Immature natural killer cell (primary cell): ENCODE measurements around the gene TMEM218. TPM values are rescaled to one million over a fixed set of nuclear protein-coding genes. Genes with fewer than 3 reads are reported as not detected.

ENCODE experiments used
- DNase-seq, 3 donors: peaks; one replicate each; pipeline ENCODE4 v3.0.0; 2022; ENCODE audit warnings: mixed read lengths in 1 of 3
- H3K27ac Mint-ChIP-seq, 6 donors: one replicate each; pipeline ENCODE4 v1.8.0; 2020; ENCODE audit warnings: mixed read lengths in 6 of 6, mild to moderate bottlenecking in 5 of 6, inconsistent platforms in 4 of 6, moderate library complexity in 3 of 6
- H3K27me3 Mint-ChIP-seq, 3 donors: one replicate each; pipeline ENCODE4 v1.8.0; 2020 to 2021; ENCODE audit warnings: low read depth in 3 of 3, mild to moderate bottlenecking in 3 of 3, mixed read lengths in 3 of 3, moderate library complexity in 3 of 3, inconsistent platforms in 1 of 3
- H3K36me3 Mint-ChIP-seq, 3 donors: one replicate each; pipeline ENCODE4 v1.8.0; 2020; ENCODE audit warnings: mixed read lengths in 3 of 3, inconsistent platforms in 2 of 3, mild to moderate bottlenecking in 2 of 3
- H3K4me1 Mint-ChIP-seq, 2 donors: one replicate each; pipeline ENCODE4 v1.8.0; 2020; ENCODE audit warnings: inconsistent platforms in 2 of 2, mild to moderate bottlenecking in 2 of 2, mixed read lengths in 2 of 2, moderate library complexity in 1 of 2
- H3K4me3 Mint-ChIP-seq, 5 donors: one replicate each; pipeline ENCODE4 v1.8.0; 2020; ENCODE audit warnings: mild to moderate bottlenecking in 5 of 5, mixed read lengths in 5 of 5, inconsistent platforms in 3 of 5, moderate library complexity in 3 of 5
- H3K9me3 Mint-ChIP-seq, 6 donors: one replicate each; pipeline ENCODE4 v1.8.0; 2020; ENCODE audit warnings: mild to moderate bottlenecking in 6 of 6, mixed read lengths in 6 of 6, inconsistent platforms in 4 of 6, moderate library complexity in 3 of 6
- polyA plus RNA-seq, 3 donors: library from polyadenylated mRNA; unstranded; fragments of 300-500 nt; fragmentation: Illumina TruSeq; gene quantifications; one replicate each; pipeline ENCODE4 v1.2.3, GENCODE V29; 2021

The TMEM218 gene
- polyA plus RNA-seq, 3 donors from 2014 or later, result 39.9 to 54.9 (median 46.6) TPM

- Mint-ChIP-seq H3K4me1 (peaks cover 0 to 2% of the 10 kb centered on the region in 2 donors), H3K27me3 (peaks cover 2 to 18% (median 2%) of the 10 kb centered on the region in 3 donors), H3K36me3 (peaks cover 0 to 4% (median 0%) of the 10 kb centered on the region in 3 donors), H3K9me3 (no peaks in the 10 kb centered on the region), H3K27ac (no peak overlapping the region), H3K4me3 (no peak overlapping the region)
- no peak for DNase-seq
Observed at GRCh38 chr11:125117429-125117828, 6.0 kb upstream of the TMEM218 start.

GRCh38 chr11:125114518-125114917 lies 3.1 kb upstream of the TMEM218 start:
- Mint-ChIP-seq H3K4me3 (no peak overlapping the region), H3K27ac (no peak overlapping the region), H3K36me3 (peaks cover 0 to 8% (median 0%) of the 10 kb centered on the region in 3 donors), H3K9me3 (no peaks in the 10 kb centered on the region), H3K4me1 (peaks cover 19 to 31% of the 10 kb centered on the region in 2 donors), H3K27me3 (peaks cover 5 to 21% (median 8%) of the 10 kb centered on the region in 3 donors)
- no peak for DNase-seq

GRCh38 chr11:125112208-125112604 lies 780 bp upstream of the TMEM218 start:
- peak overlapping the region; percentile 96 to 99 (median 96) for H3K4me3 Mint-ChIP-seq
- no peaks in the 10 kb centered on the region for H3K9me3 Mint-ChIP-seq
- peaks cover 0 to 8% (median 0%) of the 10 kb centered on the region in 3 donors for H3K36me3 Mint-ChIP-seq
- H3K27ac Mint-ChIP-seq, result peak overlapping the region; percentile 95 to 98 (median 96)
- H3K4me1 Mint-ChIP-seq, result peaks cover 19 to 31% of the 10 kb centered on the region in 2 donors
- H3K27me3 Mint-ChIP-seq, result peaks cover 5 to 18% (median 8%) of the 10 kb centered on the region in 3 donors
- DNase-seq, result no peak

- Mint-ChIP-seq H3K9me3 (no peaks in the 10 kb centered on the region), H3K4me3 (peak overlapping the region; percentile 96 to 99 (median 96)), H3K27ac (peak overlapping the region; percentile 95 to 98 (median 96)), H3K36me3 (peaks cover 0 to 8% (median 4%) of the 10 kb centered on the region in 3 donors), H3K27me3 (peaks cover 5 to 12% (median 8%) of the 10 kb centered on the region in 3 donors), H3K4me1 (peaks cover 19 to 34% of the 10 kb centered on the region in 2 donors)
- DNase-seq, result no peak
Observed at GRCh38 chr11:125111001-125111342, 454 bp downstream of the TMEM218 start.

- H3K9me3 Mint-ChIP-seq, result no peaks in the 10 kb centered on the region
Observed at GRCh38 chr11:125110506-125110905, 920 bp downstream of the TMEM218 start.

GRCh38 chr11:125108469-125108868 lies 3.0 kb downstream of the TMEM218 start:
- Mint-ChIP-seq H3K27ac (no peak overlapping the region), H3K27me3 (peaks cover 5 to 8% (median 7%) of the 10 kb centered on the region in 3 donors), H3K9me3 (no peaks in the 10 kb centered on the region), H3K36me3 (peaks cover 0 to 14% (median 4%) of the 10 kb centered on the region in 3 donors), H3K4me3 (peak overlapping the region in 1 of 5 donors; percentile 9), H3K4me1 (peaks cover 19 to 43% of the 10 kb centered on the region in 2 donors)
- DNase-seq, result no peak

More at GRCh38 chr11:125110506-125110905, 920 bp downstream of the TMEM218 start:
- Mint-ChIP-seq H3K27me3 (peaks cover 5 to 12% (median 8%) of the 10 kb centered on the region in 3 donors), H3K36me3 (peaks cover 0 to 11% (median 4%) of the 10 kb centered on the region in 3 donors), H3K4me1 (peaks cover 19 to 39% of the 10 kb centered on the region in 2 donors), H3K27ac (peak overlapping the region; percentile 95 to 98 (median 96)), H3K4me3 (peak overlapping the region; percentile 96 to 99 (median 96))
- DNase-seq, result peak; percentile 25 to 35 (median 27)

- DNase-seq, result no peak
- Mint-ChIP-seq H3K36me3 (peaks cover 5 to 21% (median 18%) of the 10 kb centered on the region in 3 donors), H3K4me1 (peaks cover 8 to 26% of the 10 kb centered on the region in 2 donors), H3K27ac (no peak overlapping the region), H3K4me3 (no peak overlapping the region), H3K9me3 (no peaks in the 10 kb centered on the region), H3K27me3 (no peaks in the 10 kb centered on the region)
Observed at GRCh38 chr11:125105926-125106325, 5.5 kb downstream of the TMEM218 start.

- no peak for DNase-seq
- H3K4me1 Mint-ChIP-seq, result peaks cover 0 to 12% of the 10 kb centered on the region in 2 donors
- no peaks in the 10 kb centered on the region for H3K9me3 Mint-ChIP-seq
Observed at GRCh38 chr11:125102510-125102909, 8.9 kb downstream of the TMEM218 start.

GRCh38 chr11:125102025-125102424 lies 9.4 kb downstream of the TMEM218 start:
- no peak overlapping the region for H3K27ac Mint-ChIP-seq
- no peaks in the 10 kb centered on the region for H3K9me3 Mint-ChIP-seq
- peaks cover 0 to 12% of the 10 kb centered on the region in 2 donors for H3K4me1 Mint-ChIP-seq
- peaks cover 21 to 46% (median 30%) of the 10 kb centered on the region in 3 donors for H3K36me3 Mint-ChIP-seq
- no peak for DNase-seq
- H3K4me3 Mint-ChIP-seq, result no peak overlapping the region
- no peaks in the 10 kb centered on the region for H3K27me3 Mint-ChIP-seq

More at GRCh38 chr11:125102510-125102909, 8.9 kb downstream of the TMEM218 start:
- H3K27me3 Mint-ChIP-seq, result no peaks in the 10 kb centered on the region
- no peak overlapping the region for H3K27ac Mint-ChIP-seq
- H3K36me3 Mint-ChIP-seq, result peaks cover 21 to 43% (median 30%) of the 10 kb centered on the region in 3 donors
- H3K4me3 Mint-ChIP-seq, result no peak overlapping the region

GRCh38 chr11:125101596-125101995 lies 9.8 kb downstream of the TMEM218 start:
- H3K27me3 Mint-ChIP-seq, result no peaks in the 10 kb centered on the region
- H3K9me3 Mint-ChIP-seq, result no peaks in the 10 kb centered on the region
- peaks cover 23 to 48% (median 32%) of the 10 kb centered on the region in 3 donors for H3K36me3 Mint-ChIP-seq
- DNase-seq, result no peak
- no peak overlapping the region for H3K27ac Mint-ChIP-seq
- peaks cover 0 to 12% of the 10 kb centered on the region in 2 donors for H3K4me1 Mint-ChIP-seq
- no peak overlapping the region for H3K4me3 Mint-ChIP-seq

- no peak for DNase-seq
- Mint-ChIP-seq H3K9me3 (no peaks in the 10 kb centered on the region), H3K4me1 (peaks cover 0 to under 1% of the 10 kb centered on the region in 2 donors), H3K4me3 (no peak overlapping the region), H3K36me3 (peaks cover 28 to 59% (median 34%) of the 10 kb centered on the region in 3 donors), H3K27ac (no peak overlapping the region), H3K27me3 (no peaks in the 10 kb centered on the region)
Observed at GRCh38 chr11:125100136-125100535, 11.3 kb downstream of the TMEM218 start.

- Mint-ChIP-seq H3K27me3 (no peaks in the 10 kb centered on the region), H3K36me3 (peaks cover 14 to 38% (median 15%) of the 10 kb centered on the region in 3 donors), H3K9me3 (no peaks in the 10 kb centered on the region), H3K4me3 (no peak overlapping the region), H3K27ac (no peak overlapping the region), H3K4me1 (no peaks in the 10 kb centered on the region)
- no peak for DNase-seq
Observed at GRCh38 chr11:125094731-125095130, 16.7 kb downstream of the TMEM218 start.

- H3K4me3 Mint-ChIP-seq, result no peak overlapping the region
- H3K27ac Mint-ChIP-seq, result peak overlapping the region in 1 of 6 donors; percentile 18
- H3K27me3 Mint-ChIP-seq, result no peaks in the 10 kb centered on the region
- no peaks in the 10 kb centered on the region for H3K9me3 Mint-ChIP-seq
- DNase-seq, result no peak
- peaks cover 10 to 30% (median 15%) of the 10 kb centered on the region in 3 donors for H3K36me3 Mint-ChIP-seq
- no peaks in the 10 kb centered on the region for H3K4me1 Mint-ChIP-seq
Observed at GRCh38 chr11:125093502-125093901, 17.9 kb downstream of the TMEM218 start.

- H3K36me3 Mint-ChIP-seq, result peaks cover 7 to 26% (median 15%) of the 10 kb centered on the region in 3 donors
- H3K4me1 Mint-ChIP-seq, result no peaks in the 10 kb centered on the region
- H3K9me3 Mint-ChIP-seq, result no peaks in the 10 kb centered on the region
- no peaks in the 10 kb centered on the region for H3K27me3 Mint-ChIP-seq
- no peak overlapping the region for H3K4me3 Mint-ChIP-seq
- no peak overlapping the region for H3K27ac Mint-ChIP-seq
- no peak for DNase-seq
Observed at GRCh38 chr11:125092669-125093068, 18.8 kb downstream of the TMEM218 start.
